K562 (cell line): ENCODE data around the gene CGNL1.

Experiments
- CHD1 ChIP-seq: fragments of 200-600 bp; sonication (generic); IDR thresholded peaks from one replicate; pipeline ENCODE4 v1.6.1; 2012; ENCODE audit warnings: mild to moderate bottlenecking, moderate library complexity, low read length, inconsistent platforms
- EZH2 ChIP-seq: IDR thresholded peaks from 2 replicates; pipeline ENCODE4 v1.6.1; 2012; ENCODE audit warnings: low read depth, mild to moderate bottlenecking, inconsistent platforms, low read length, borderline replicate concordance
- POLR2G ChIP-seq: fragments of 200-400 bp; formaldehyde crosslinking; IDR thresholded peaks from 2 replicates; pipeline ENCODE4 v1.6.1; 2017; ENCODE audit warnings: low read depth, mild to moderate bottlenecking, antibody characterized with exemption, low read length, moderate library complexity
- POLR3G ChIP-seq: IDR thresholded peaks from 2 replicates; pipeline ENCODE4 v1.6.1; 2011; ENCODE audit not compliant: insufficient read length, insufficient replicate concordance; ENCODE audit errors: extremely low read depth
- PTBP1 ChIP-seq: fragments of 200-400 bp; formaldehyde crosslinking; IDR thresholded peaks from 2 replicates; pipeline ENCODE4 v1.6.1; 2017; ENCODE audit warnings: low read depth, low read length
- RCOR1 ChIP-seq, 2 experiments: IDR thresholded peaks; 2 replicates each; pipeline ENCODE4 v1.6.1; 2012; ENCODE audit warnings: low read depth in 2 of 2, low read length in 2 of 2, borderline replicate concordance in 1 of 2, improper control_type of control experiment in 1 of 2
- RFX5 ChIP-seq: IDR thresholded peaks from 2 replicates; pipeline ENCODE4 v1.6.1; 2011; ENCODE audit warnings: low read depth, mild to moderate bottlenecking, improper control_type of control experiment, low read length
- SAFB2 ChIP-seq: fragments of 200-400 bp; formaldehyde crosslinking; IDR thresholded peaks from 2 replicates; pipeline ENCODE4 v1.6.1; 2018; ENCODE audit warnings: borderline replicate concordance, low read length, low read depth, moderate library complexity; ENCODE audit not compliant: severe bottlenecking
- TAF1 ChIP-seq: IDR thresholded peaks from 2 replicates; pipeline ENCODE4 v1.6.1; 2011; ENCODE audit warnings: mild to moderate bottlenecking, low read length, moderate library complexity; ENCODE audit not compliant: insufficient read depth, control insufficient read depth, severe bottlenecking; ENCODE audit errors: extremely low read depth
- TEAD4 ChIP-seq, 2 experiments: sonication (generic) in 1 of 2; formaldehyde crosslinking in 1 of 2; IDR thresholded peaks; 2 replicates each; pipeline versions ENCODE4 v1.6.1 to v1.8.0; 2012 to 2022; ENCODE audit warnings: borderline replicate concordance in 1 of 2, inconsistent platforms in 1 of 2, low read length in 1 of 2, mild to moderate bottlenecking in 1 of 2, missing genetic modification reagents in 1 of 2
- ZNF140 ChIP-seq: fragments of 250-450 bp; sonication (Bioruptor Pico); IDR thresholded peaks from 2 replicates; pipeline ENCODE4 v1.8.0; 2021; ENCODE audit warnings: moderate library complexity, mild to moderate bottlenecking, inconsistent platforms
- ZNF584 ChIP-seq: fragments of 200-800 bp; sonication (Bioruptor generic); IDR thresholded peaks from 2 replicates; pipeline ENCODE4 v1.6.1; 2016; ENCODE audit warnings: low read depth, mild to moderate bottlenecking, missing genetic modification characterization, missing compliant biosample characterization

DNA sequence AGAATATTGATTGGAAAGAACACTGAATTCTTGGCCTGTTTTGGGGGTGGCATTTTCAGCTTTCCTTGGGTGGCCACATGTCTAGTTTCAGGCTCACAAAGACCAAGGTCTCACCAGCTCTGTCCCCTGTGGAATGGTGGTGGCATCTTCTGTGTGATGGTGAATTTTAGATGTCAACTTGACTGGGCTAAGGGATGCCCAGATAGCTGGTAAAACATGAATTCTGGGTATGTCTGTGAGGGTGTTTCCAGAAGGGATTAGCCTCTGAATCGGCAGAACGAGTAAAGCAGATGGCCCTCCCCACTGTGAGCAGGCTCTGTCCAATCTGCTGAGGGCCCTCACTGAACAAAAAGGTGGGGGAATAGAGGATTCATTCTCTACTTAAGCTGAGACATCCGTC lies 181.0 kb downstream of the CGNL1 start:
- TF ChIP-seq SAFB2 (no peak), POLR2G (no peak), CHD1 (no peak), POLR3G (no peak), PTBP1 (no peak), TAF1 (no peak), EZH2 (no peak), ZNF584 (CRISPR knock-in tag) (no peak), TEAD4 (IDR thresholded peaks at IDR 0.05; ENCODE audit: low read length) (no peak), TEAD4 (CRISPR knock-in tag; IDR thresholded peaks at IDR 0.05; ENCODE audit: borderline replicate concordance) (no peak), ZNF140 (CRISPR knock-in tag) (no peak), RCOR1 (IDR thresholded peaks at IDR 0.05; ENCODE audit: borderline replicate concordance in 1 of 2, low read depth in 2 of 2, low read length in 2 of 2) (no peak), RFX5 (no peak)
